GM12875 (cell line): ENCODE results near the gene SSC5D.

ENCODE experiments used
- H3K4me3 ChIP-seq: one replicate; pipeline ENCODE4 v1.5.1; 2011; ENCODE audit warnings: low read depth, low read length, control low read depth
- TF ChIP-seq, protein P1 (sequence below): IDR thresholded peaks from 2 replicates; pipeline ENCODE4 v1.5.1; 2011; ENCODE audit warnings: low read depth, mild to moderate bottlenecking, control low read depth, inconsistent platforms, low read length, moderate library complexity, borderline replicate concordance; ENCODE audit not compliant: insufficient read depth

The SSC5D gene

DNA sequence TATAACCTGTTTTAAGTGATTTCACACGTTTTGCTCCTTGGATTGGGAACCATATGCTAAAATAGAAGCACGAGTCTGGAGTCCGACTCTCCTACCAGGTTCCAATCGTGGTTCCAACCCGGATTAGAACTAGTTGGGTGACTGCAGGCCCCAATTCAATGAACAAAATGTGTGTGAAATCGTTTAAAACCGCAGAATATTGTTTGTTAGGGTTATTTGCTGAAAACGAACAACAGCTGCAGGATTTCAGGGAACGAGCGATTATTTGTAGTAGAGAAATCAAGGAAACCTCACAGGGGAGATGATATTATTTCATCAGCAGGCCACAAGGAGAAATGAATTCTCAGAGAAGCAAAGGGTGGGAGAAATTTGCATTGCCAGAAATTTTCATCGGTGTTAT lies 16.7 kb downstream of the SSC5D start:
- TF ChIP-seq, protein P1, sequence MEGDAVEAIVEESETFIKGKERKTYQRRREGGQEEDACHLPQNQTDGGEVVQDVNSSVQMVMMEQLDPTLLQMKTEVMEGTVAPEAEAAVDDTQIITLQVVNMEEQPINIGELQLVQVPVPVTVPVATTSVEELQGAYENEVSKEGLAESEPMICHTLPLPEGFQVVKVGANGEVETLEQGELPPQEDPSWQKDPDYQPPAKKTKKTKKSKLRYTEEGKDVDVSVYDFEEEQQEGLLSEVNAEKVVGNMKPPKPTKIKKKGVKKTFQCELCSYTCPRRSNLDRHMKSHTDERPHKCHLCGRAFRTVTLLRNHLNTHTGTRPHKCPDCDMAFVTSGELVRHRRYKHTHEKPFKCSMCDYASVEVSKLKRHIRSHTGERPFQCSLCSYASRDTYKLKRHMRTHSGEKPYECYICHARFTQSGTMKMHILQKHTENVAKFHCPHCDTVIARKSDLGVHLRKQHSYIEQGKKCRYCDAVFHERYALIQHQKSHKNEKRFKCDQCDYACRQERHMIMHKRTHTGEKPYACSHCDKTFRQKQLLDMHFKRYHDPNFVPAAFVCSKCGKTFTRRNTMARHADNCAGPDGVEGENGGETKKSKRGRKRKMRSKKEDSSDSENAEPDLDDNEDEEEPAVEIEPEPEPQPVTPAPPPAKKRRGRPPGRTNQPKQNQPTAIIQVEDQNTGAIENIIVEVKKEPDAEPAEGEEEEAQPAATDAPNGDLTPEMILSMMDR = no peak
- no peak overlapping the region for H3K4me3 ChIP-seq

DNA sequence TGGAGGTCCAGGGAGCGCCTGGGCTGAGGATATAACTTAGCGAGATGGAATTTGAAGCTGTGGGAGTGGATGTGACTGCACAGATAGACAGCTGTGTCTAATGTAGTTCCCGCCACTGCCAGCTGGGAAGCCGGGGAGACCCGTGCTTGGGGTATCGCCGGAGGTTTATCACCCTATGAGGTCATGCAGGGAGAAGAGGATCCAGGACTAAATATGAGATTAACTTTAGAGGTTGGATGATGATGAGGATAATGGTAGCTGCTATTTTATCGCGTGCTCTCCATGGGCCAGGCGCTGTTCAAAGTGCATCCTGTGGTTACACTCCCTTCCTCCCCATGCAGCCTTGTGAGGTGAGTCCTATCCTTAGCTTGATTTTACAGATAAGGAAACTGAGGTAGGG lies 19.9 kb downstream of the SSC5D start:
- TF ChIP-seq, protein P1 = no peak
- H3K4me3 ChIP-seq = no peak overlapping the region

DNA sequence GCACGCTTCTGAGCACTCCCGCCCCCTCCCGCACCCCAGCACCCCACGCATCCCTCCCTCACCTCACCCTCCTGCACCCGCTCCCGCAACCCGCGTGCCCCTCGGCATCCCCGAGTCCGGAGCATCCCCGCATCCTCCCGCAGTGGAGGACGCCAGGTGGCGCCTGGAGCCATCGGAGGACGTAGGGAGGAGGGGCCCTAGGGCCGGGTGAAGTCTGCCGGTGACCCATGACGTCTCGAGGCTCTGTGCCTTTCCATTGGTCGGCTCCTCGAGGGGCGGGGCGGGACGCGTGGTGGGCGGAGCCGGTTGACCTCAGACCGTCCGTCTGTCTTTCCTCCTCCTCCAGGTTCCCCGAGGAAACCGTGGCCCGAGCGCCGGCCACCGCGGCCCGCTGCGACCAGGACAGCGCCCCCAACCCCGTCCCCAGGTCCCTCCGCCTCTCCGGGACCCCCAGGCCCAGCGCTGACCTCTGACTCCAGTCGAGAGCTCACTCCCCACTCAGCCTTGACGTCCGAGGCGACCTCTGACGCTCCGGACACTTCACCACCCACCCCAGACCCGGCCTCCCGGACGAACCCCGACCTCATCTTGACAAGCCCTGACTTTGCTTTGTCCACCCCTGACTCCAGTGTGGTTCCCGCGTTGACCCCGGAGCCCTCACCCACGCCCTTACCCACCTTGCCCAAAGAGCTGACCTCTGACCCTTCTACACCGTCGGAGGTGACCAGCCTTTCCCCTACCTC lies 28.8 kb downstream of the SSC5D start:
- TF ChIP-seq, protein P1 = peak; percentile 92

DNA sequence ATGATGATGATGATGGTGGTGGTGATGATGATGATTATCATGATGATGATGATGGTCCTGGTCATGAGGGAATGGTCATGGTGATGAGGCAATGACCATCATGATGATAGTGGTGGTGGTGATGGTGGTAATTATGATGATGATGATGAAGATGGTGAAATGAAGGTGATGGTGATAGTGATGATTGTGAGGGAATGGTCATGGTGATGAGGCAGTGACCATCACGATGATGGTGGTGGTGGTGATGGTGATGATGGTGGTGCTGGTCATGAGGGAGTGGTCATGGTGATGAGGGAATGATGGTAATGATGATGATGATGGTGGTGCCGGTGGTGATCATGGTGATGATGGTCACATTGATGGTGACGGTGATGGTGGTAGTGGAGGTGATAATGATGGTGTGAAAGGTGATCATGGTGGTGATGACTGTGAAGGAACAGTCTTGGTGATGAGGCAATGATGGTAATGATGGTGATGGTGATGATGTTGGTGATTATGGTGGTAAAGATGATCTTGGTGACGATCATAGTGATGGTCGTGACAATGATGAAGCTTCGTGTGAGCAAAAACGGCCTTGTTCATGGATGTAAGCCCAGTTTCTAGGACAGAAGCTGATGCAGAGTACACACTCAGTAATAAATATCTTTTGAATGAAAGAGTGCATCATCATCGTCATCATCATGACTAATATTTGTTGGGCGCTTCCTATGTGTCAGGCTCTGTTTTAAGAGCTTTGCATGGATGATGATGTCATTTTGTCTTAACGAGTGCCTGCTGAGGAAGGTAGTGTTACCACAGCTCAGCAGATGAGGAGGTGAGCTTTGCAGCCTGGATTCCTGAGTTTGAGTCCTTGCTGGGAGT lies 31.4 kb downstream of the SSC5D start:
- TF ChIP-seq, protein P1 = no peak
- H3K4me3 ChIP-seq = no peak overlapping the region

More for the DNA sequence above, 28.8 kb downstream of the SSC5D start:
- peak overlapping the region; percentile 38 for H3K4me3 ChIP-seq

DNA sequence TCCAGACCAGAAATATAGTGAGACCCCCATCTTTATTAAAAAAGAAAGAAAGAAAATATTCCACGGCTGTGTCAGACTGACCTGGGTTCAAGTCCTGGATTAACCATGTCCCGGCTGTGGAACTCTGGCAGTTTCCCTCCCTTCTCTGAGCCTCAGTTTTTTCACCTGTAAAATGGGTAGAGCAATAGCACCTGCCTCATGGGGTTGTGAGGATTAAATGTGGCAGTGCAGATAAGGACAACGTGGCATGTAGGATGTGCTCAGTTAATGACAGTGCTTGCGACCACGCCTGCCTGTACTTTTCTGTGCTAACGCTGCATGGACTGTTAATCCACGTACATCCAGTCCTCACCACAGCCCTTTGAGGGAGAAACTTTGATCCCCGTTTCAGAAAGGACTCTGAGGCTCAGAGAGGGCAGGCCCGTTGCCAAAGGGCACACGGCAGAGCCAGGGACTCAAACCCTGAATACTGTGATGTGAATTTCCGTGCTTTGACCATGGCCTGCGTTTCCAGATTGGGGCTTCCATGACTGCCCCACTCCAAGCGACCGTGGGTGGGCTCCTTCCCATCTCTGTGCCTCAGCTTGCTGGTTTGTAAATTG lies 32.6 kb downstream of the SSC5D start:
- H3K4me3 ChIP-seq = no peak overlapping the region

DNA sequence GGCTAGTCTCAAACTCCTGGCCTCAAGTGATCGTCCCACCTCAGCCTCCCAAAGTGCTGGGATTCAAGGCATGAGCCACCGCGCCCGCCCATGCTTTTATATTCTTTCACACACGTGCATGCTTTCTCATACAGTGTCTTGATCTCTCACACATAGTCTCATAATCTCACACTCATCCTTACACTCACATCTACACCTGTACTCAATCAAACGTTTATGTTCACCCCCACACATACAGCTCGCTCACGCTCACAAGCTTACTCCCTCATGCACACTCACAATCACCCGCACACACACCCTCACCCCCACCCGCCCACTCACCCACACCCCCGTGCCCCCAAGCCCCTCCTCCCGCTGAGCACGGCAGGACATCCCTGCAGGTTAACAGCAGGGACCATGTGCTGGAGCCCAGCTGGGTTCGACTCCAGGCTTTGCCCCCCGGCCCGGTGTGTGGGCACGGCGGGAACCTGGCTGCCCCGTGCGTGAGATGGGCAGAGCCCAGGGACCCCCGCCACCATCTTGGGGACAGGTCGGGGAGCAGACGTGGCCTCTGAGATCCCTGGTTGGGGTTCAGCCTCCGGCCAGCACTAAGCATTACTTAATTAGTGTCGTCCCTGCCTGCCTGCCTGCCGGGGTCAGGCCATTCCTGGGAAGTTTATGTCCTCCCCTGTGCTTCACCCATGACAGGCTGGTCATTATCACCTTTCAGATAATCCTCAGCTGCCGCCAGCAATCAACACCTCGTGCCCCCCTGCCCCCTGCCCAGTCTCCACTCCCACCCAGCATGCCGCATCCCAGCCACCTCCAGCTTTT lies 37.3 kb downstream of the SSC5D start:
- TF ChIP-seq, protein P1 = no peak
- H3K4me3 ChIP-seq = no peak overlapping the region

More for the DNA sequence above, 32.6 kb downstream of the SSC5D start:
- TF ChIP-seq, protein P1 = no peak
